Heart left ventricle (tissue), 16 donors: ENCODE data around the gene ADIPOQ. TPM values are rescaled to one million over a fixed set of nuclear protein-coding genes. Genes with fewer than 3 reads are reported as not detected.
"Not testable (repeated sequence)": the region's sequence is repeated elsewhere in the genome, so short reads cannot be mapped to it uniquely, and the experiment has no call there.

ENCODE experiments used
- ATAC-seq, 4 donors: fragments of 200-7000 bp; cut with Tn5 transposase; one replicate each; pipeline ENCODE4 v1.9.1; 2020 to 2022; ENCODE audit warnings: moderate library complexity in 4 of 4, mild to moderate bottlenecking in 3 of 4, moderate number of reproducible peaks in 1 of 4
- DNase-seq, 5 donors: peaks; one replicate each; pipeline ENCODE4 v3.0.0-alpha.2; 2020
- H3K27ac ChIP-seq, 12 donors: fragments of 200-600 bp; sonication (generic) in 4 of 12; one replicate each; pipeline versions ENCODE4 v1.5.0 to v1.8.0; 2016 to 2022; ENCODE audit warnings: mild to moderate bottlenecking in 2 of 12
- H3K27me3 ChIP-seq, 9 donors: fragments of 200-600 bp; sonication (generic) in 2 of 9; one replicate each; pipeline versions ENCODE4 v1.5.1 to v1.8.0; 2016 to 2022; ENCODE audit warnings: mild to moderate bottlenecking in 3 of 9
- H3K36me3 ChIP-seq, 9 donors: fragments of 200-600 bp; sonication (generic) in 2 of 9; one replicate each; pipeline versions ENCODE4 v1.5.0 to v1.8.0; 2018 to 2022; ENCODE audit warnings: mild to moderate bottlenecking in 2 of 9
- H3K4me1 ChIP-seq, 12 donors: fragments of 200-600 bp; sonication (generic) in 4 of 12; one replicate each; pipeline versions ENCODE4 v1.5.0 to v1.8.0; 2016 to 2022; ENCODE audit warnings: mild to moderate bottlenecking in 3 of 12
- H3K4me3 ChIP-seq, 12 donors: fragments of 200-600 bp; sonication (generic) in 4 of 12; one replicate each; pipeline versions ENCODE4 v1.5.0 to v1.8.0; 2017 to 2022; ENCODE audit warnings: mild to moderate bottlenecking in 9 of 12, moderate library complexity in 4 of 12
- H3K9me3 ChIP-seq, 12 donors: fragments of 200-600 bp; sonication (generic) in 4 of 12; one replicate each; pipeline versions ENCODE4 v1.5.0 to v1.8.0; 2016 to 2022; ENCODE audit warnings: mild to moderate bottlenecking in 1 of 12
- POLR2A ChIP-seq, 2 donors: fragments of 450-650 bp; IDR thresholded peaks; one replicate each; pipeline ENCODE4 v1.6.1; 2017; ENCODE audit warnings: antibody characterized with exemption in 2 of 2, mild to moderate bottlenecking in 2 of 2, moderate library complexity in 2 of 2
- WGBS, 4 donors: extraction: QIAGEN DNeasy Blood & Tissue Kit in 2 of 4; methylation state at CpG; one replicate each; pipeline versions ENCODE4 v1.1.5 to v1.1.7; 2013 to 2018; 5-methylcytosine and 5-hydroxymethylcytosine counted together
- intact Hi-C, 10 donors: fragments of 100-400 bp; cut with DNase I; formaldehyde crosslinking; loops; one replicate each; pipeline versions ENCODE4 v1.11.1 to v1.14.2; 2022
- long read RNA-seq, 3 donors: library from polyadenylated mRNA; unstranded; transcript quantifications; one replicate each; pipeline ENCODE4 v2.0.0, GENCODE V29; 2020 to 2021
- polyA plus RNA-seq, 2 donors: library from polyadenylated mRNA; stranded (reverse); fragments of 200-250 nt; gene quantifications; one replicate each; pipeline ENCODE4 v1.2.3, GENCODE V29; 2013
- total RNA-seq, 9 donors: library from RNA; depleted of rRNA in 2 of 9; stranded (reverse); fragments of >200 nt in 2 of 9; fragmentation: NEBNext Ultra II Directional in 3 of 9; extraction: Animal tissue kit (Norgen Biotek cat#: 25700) in 3 of 9; gene quantifications; one replicate each; pipeline versions ENCODE4 v1.1.0 to v1.2.4, GENCODE V29; 2016 to 2023
- TF ChIP-seq, protein P1 (sequence below), 12 donors: fragments of 200-600 bp; sonication (generic) in 4 of 12; IDR thresholded peaks; one replicate each; pipeline versions ENCODE4 v1.5.0 to v1.8.0; 2018 to 2022; ENCODE audit warnings: antibody characterized with exemption in 12 of 12, mild to moderate bottlenecking in 5 of 12
- donor health status: ischemic (EF 13 %, LVEDD 7.1; RV severe dilation, severe dysfunction).
- donor health status: healthy with polysubstance abuse.
- donor health status: DM: no; HTN: yes; CAD: no.
- donor health status: DM: no; HTN: no; CAD: no.
- donor health status: ischemic (EF 25% LVEDD 6.9; RV normal size, moderate dysfunction).
- donor health status: ischemic (EF 25% LVEDD 5.7; RV mildly dilated, moderate dysfunction).
- donor health status: healthy.
- donor health status: DM: yes; HTN: yes; CAD: no.
- donor health status: ischemic (EF 35%, LVEDD 5.7; RV mildly dilated, moderate dysfunction).
- donor health status: nonischemic (EF 11% LVEDD 7.7; RV severe dilation, severe dysfunction).
- donor health status: DM: yes; HTN: yes; CAD: no.
- donor health status: PGD.
- donor health status: ischemic (EF 29% LVEDD 5.4; RV normal size, mild dysfunction).
- donor health status: nonischemic (EF 23%, LVEDD 6.1; RV moderate dilation, normal function).

Gene ADIPOQ
- total RNA-seq (100 to 1,000 TPM in 1 of 9 donors, 10 to 100 TPM in 2, 1 to 10 TPM in 4, under 1 TPM in 2; 0.12 to 113 (median 1.8) TPM), polyA plus RNA-seq (10 to 100 TPM in 1 of 2 donors, 1 to 10 TPM in 1; 1.1 to 19.6 TPM)
- long read RNA-seq, donor 1, result 0 reads
- long read RNA-seq, donor 2, result 0 reads
- long read RNA-seq, donor 3, result 0 reads

DNA sequence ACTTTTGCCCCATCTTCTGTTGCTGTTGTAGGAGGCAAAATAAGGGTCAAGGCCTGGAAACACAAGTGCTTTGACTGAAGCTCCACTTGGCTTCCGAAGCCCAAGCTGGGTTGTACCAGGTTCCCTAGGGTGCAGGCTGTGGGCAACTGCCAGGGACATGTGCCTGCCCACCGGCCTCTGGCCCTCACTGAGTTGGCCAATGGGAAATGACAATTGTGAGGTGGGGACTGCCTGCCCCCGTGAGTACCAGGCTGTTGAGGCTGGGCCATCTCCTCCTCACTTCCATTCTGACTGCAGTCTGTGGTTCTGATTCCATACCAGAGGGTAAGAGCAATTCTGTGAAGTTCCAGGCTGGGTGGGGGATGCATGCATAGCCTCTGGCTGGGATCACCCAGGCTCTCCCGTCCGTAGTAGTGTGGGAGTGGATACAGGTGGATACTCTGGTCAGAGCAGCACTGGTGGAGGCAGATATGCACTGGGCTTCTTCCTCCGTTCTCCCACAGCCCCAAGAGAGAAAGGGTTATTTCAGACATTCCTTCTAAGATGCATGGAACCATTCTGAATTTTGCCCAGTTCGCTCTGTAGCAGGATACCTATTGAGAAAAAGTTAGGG is at the start of gene ADIPOQ:
Gene ADIPOQ (plus strand): TSS at position 285 of the 613 bp plus-strand sequence. CDS start 10,349 bp downstream, outside the sequence.
- TF ChIP-seq, protein P1, sequence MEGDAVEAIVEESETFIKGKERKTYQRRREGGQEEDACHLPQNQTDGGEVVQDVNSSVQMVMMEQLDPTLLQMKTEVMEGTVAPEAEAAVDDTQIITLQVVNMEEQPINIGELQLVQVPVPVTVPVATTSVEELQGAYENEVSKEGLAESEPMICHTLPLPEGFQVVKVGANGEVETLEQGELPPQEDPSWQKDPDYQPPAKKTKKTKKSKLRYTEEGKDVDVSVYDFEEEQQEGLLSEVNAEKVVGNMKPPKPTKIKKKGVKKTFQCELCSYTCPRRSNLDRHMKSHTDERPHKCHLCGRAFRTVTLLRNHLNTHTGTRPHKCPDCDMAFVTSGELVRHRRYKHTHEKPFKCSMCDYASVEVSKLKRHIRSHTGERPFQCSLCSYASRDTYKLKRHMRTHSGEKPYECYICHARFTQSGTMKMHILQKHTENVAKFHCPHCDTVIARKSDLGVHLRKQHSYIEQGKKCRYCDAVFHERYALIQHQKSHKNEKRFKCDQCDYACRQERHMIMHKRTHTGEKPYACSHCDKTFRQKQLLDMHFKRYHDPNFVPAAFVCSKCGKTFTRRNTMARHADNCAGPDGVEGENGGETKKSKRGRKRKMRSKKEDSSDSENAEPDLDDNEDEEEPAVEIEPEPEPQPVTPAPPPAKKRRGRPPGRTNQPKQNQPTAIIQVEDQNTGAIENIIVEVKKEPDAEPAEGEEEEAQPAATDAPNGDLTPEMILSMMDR (IDR thresholded peaks at IDR 0.05), result no peak
- TF ChIP-seq POLR2A (IDR thresholded peaks at IDR 0.05), result no peak
- ATAC-seq (peak in 1 of 4 donors; percentile 22), DNase-seq (no peak)
- Histone ChIP-seq H3K27me3 (peaks cover 0 to 5% (median 0%) of the 10 kb centered on the region in 9 donors), H3K36me3 (no peaks in the 10 kb centered on the region), H3K4me3 (no peak within 1 kb of the TSS), H3K4me1 (no peaks in the 10 kb centered on the region), H3K9me3 (no peaks in the 10 kb centered on the region), H3K27ac (no peak within 1 kb of the TSS)
- intact Hi-C loops, result loop anchor here in 1 of 10 donors (10.0 kb wide), 1 partner anchor 232 kb away; no protein-coding TSS in a partner anchor
- 86 to 89% (median 88%) methylated on average over 7 of the region's 7 CpGs for WGBS, 4 donors

DNA sequence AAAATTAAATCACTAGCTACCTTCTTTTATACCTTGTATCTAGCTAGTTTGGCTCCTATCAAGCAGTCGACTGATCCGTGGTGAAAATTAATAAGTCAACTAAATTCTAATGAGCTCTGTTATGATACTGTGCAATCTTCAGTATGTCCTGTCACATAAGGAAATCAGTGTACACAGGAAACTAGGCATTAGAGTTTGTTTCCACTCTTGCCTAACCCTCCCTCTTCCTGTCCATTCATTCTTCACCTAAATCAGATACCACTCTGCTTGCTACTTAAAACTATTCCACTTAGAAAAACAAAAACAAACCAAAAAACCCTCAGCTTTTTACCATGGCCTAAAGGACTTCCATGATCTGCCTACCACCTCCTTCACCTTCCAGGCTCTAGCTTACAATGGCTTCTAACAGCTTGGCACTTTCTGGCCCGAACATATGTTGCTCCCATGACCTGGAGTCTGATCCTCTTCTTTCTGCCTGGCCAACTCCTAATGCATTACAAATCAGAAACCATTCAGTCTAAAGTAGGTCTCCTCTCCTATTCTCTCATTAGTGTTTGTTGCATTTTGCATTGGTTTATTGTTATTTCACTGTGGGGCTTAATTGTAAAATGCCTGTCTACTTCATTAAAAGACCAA is 44.2 kb upstream of the ADIPOQ start:
- 75 to 80% (median 78%) methylated on average over 3 of the region's 3 CpGs for WGBS, 4 donors
- TF ChIP-seq POLR2A (IDR thresholded peaks at IDR 0.05), result no peak
- TF ChIP-seq, protein P1 (IDR thresholded peaks at IDR 0.05), result no peak
- ATAC-seq (no peak), DNase-seq (no peak)
- H3K4me1 ChIP-seq, result peaks cover 0 to 8% (median 0%) of the 10 kb centered on the region in 12 donors
- H3K36me3 ChIP-seq, result peaks cover 0 to 87% (median 61%) of the 10 kb centered on the region in 9 donors
- H3K27ac ChIP-seq, result no peak overlapping the region
- no peak overlapping the region for H3K4me3 ChIP-seq
- intact Hi-C loops, result no loop called here
- H3K9me3 ChIP-seq, result no peaks in the 10 kb centered on the region
- H3K27me3 ChIP-seq, result no peaks in the 10 kb centered on the region

- intact Hi-C loops, result no loop called here
- H3K9me3 ChIP-seq, result no peaks in the 10 kb centered on the region
- no peaks in the 10 kb centered on the region for H3K27me3 ChIP-seq
- peaks cover 0 to 15% (median under 1%) of the 10 kb centered on the region in 12 donors for H3K4me1 ChIP-seq
- ATAC-seq (no peak), DNase-seq (no peak)
- TF ChIP-seq, protein P1 (IDR thresholded peaks at IDR 0.05), result no peak
- TF ChIP-seq POLR2A (IDR thresholded peaks at IDR 0.05), result no peak
- no peak overlapping the region for H3K27ac ChIP-seq
- peaks cover 0 to 78% (median 43%) of the 10 kb centered on the region in 9 donors for H3K36me3 ChIP-seq
- H3K4me3 ChIP-seq, result no peak overlapping the region
- 95 to 97% (median 95%) methylated on average over 1 of the region's 1 CpG for WGBS, 4 donors
Measured at GRCh38 chr3:186800285-186800684, 42.2 kb upstream of the ADIPOQ start.

DNA sequence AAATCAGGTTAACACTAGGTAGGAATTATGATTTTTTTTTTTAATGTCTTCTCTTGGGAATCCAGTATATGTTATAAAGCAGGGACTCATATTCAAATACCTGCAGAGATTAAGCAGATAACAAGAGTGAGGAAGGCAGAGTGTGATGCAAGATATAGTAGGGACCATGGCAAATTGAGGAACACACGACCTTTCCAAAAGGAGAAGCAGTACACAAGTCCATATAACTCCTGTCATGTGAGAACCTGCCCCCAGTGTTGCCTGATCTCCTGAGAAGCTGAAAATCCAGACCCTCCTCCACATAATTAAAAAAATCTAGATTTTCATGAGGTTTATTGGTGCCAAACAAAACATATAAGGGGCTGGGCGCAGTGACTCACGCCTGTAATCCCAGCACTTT is 39.8 kb upstream of the ADIPOQ start:
- H3K9me3 ChIP-seq, result no peaks in the 10 kb centered on the region
- TF ChIP-seq, protein P1 (IDR thresholded peaks at IDR 0.05), result no peak
- H3K4me1 ChIP-seq, result peaks cover 0 to 31% (median 12%) of the 10 kb centered on the region in 12 donors
- no peak overlapping the region for H3K4me3 ChIP-seq
- no peaks in the 10 kb centered on the region for H3K27me3 ChIP-seq
- ATAC-seq (no peak), DNase-seq (no peak)
- H3K36me3 ChIP-seq, result peaks cover 0 to 55% (median 24%) of the 10 kb centered on the region in 9 donors
- WGBS, 4 donors, result 84 to 95% (median 92%) methylated on average over 3 of the region's 3 CpGs
- H3K27ac ChIP-seq, result no peak overlapping the region
- intact Hi-C loops, result no loop called here

DNA sequence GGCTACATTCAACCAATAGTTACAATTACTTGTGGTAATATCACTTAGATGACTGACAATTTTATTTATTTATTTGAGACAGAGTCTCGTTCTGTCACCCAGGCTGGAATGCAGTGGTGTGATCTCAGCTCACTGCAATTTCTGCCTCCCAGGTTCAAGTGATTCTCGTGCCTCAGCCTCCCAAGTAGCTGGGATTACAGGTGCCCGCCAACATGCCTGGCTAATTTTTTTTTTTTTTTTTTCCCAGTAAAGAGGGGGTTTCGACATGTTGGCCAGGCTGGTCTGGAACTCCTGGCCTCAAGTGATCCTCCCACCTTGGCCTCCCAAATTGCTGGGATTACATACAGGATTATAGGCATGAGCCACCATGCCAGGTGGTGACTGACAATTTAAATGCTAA is 39.1 kb upstream of the ADIPOQ start:
- intact Hi-C loops, H3K4me3 ChIP-seq, H3K9me3 ChIP-seq, DNase-seq, H3K27me3 ChIP-seq, ATAC-seq, H3K27ac ChIP-seq: not testable (repeated sequence)
- Histone ChIP-seq H3K4me1 (peaks cover 0 to 29% (median 12%) of the 10 kb centered on the region in 12 donors), H3K36me3 (peaks cover 0 to 50% (median 24%) of the 10 kb centered on the region in 9 donors)
- WGBS, 4 donors, result 82 to 89% (median 87%) methylated on average over 4 of the region's 4 CpGs
